ENCODE measurements around the gene STK35.

The STK35 gene

DNA sequence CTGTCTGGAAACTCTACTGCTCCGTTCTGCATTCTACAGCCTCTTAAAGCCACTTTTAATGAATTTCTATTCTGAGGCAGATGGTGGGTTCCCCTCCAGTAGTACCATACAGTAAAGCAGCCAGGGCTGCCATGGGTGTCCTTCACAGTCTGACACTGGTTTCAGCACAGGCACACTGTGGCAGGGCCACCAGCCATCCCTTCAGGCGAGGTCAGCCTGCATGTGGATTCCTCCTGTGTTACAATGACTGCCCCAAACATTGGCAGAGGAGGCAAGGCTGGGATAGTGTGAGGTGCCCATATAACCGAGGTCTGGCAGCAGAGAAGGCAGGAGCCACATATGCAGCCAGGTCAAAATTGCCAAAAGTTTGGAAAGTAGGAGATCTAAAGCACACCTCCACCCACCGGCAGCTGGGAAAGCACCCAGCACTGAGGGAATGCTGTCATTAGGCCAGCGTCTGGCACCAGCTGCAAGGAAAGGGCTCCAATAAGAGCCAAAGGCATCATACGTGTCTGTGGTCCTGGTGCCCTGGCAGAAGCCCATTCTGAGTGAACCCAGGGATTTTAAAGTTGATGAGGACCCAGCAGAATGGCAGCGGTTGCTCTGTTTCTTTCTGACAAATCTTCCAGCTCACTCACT is 24.0 kb downstream of the STK35 start:
- Histone ChIP-seq H3K27ac (ENCODE audit: insufficient read depth in 1 of 2, low read depth in 1 of 2, low read length in 2 of 2, poor library complexity in 1 of 2, severe bottlenecking in 2 of 2) (no peak overlapping the region), H3K4me1 (ENCODE audit: control extremely low read depth in 1 of 4, control insufficient read depth in 4 of 4, insufficient read depth in 4 of 4, low read length in 3 of 4) (peaks cover 0 to 2% (median 1%) of the 10 kb centered on the region in 4 experiments), H3K4me3 (ENCODE audit: control insufficient read depth in 1 of 7, extremely low read depth in 1 of 7, insufficient read depth in 4 of 7, low read depth in 2 of 7, low read length in 6 of 7) (no peak overlapping the region), H3K9me3 (ENCODE audit: control extremely low read depth in 1 of 5, control insufficient read depth in 4 of 5, insufficient read depth in 2 of 5, low read depth in 1 of 5, low read length in 4 of 5) (no peaks in the 10 kb centered on the region), H3K36me3 (ENCODE audit: control insufficient read depth in 4 of 4, insufficient read depth in 4 of 4, low read length in 3 of 4) (peaks cover 3 to 67% (median 11%) of the 10 kb centered on the region in 4 experiments), H3K27me3 (replicated peaks in 2 of 5; ENCODE audit: control insufficient read depth in 4 of 5, insufficient read depth in 5 of 5, low read length in 4 of 5) (no peaks in the 10 kb centered on the region)
- no peak for DNase-seq
- ChIA-PET POLR2A (no interaction called here), CTCF (interaction anchor here (1.3 kb wide), 1 partner anchor 11 kb away, joined by 3 read pairs; no protein-coding TSS in a partner anchor)
- WGBS (ENCODE audit: insufficient coverage) = 95% methylated on average over 6 of the region's 7 CpGs

DNA sequence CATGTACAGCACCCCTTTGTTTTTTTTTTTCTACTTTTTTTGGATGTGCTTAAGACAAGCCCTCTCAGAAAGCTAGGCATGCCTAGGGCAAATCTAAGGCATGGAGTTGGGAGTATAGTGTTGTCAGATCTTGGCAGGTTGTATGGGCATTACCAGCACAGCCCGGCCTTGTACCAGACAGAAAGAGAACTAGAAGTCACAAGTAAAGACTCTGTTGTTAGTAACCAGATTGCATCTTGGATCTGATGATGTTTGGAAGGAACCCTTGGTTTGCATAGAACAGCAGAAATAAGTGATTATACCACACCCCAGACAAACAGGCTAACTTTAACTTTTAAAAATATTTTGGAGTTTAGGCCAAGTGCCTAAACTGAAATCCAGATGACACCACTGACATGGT is 25.6 kb downstream of the STK35 start:
- Histone ChIP-seq H3K27me3 (replicated peaks in 2 of 5; ENCODE audit: control insufficient read depth in 4 of 5, insufficient read depth in 5 of 5, low read length in 4 of 5) (no peaks in the 10 kb centered on the region), H3K36me3 (ENCODE audit: control insufficient read depth in 4 of 4, insufficient read depth in 4 of 4, low read length in 3 of 4) (peaks cover 3 to 57% (median 10%) of the 10 kb centered on the region in 4 experiments), H3K4me1 (ENCODE audit: control extremely low read depth in 1 of 4, control insufficient read depth in 4 of 4, insufficient read depth in 4 of 4, low read length in 3 of 4) (peaks cover 0 to 2% (median 1%) of the 10 kb centered on the region in 4 experiments), H3K27ac (ENCODE audit: insufficient read depth in 1 of 2, low read depth in 1 of 2, low read length in 2 of 2, poor library complexity in 1 of 2, severe bottlenecking in 2 of 2) (no peak overlapping the region), H3K4me3 (ENCODE audit: control insufficient read depth in 1 of 7, extremely low read depth in 1 of 7, insufficient read depth in 4 of 7, low read depth in 2 of 7, low read length in 6 of 7) (no peak overlapping the region), H3K9me3 (ENCODE audit: control extremely low read depth in 1 of 5, control insufficient read depth in 4 of 5, insufficient read depth in 2 of 5, low read depth in 1 of 5, low read length in 4 of 5) (no peaks in the 10 kb centered on the region)
- no peak for DNase-seq
- ChIA-PET CTCF (no interaction called here), POLR2A (no interaction called here)
- WGBS (ENCODE audit: insufficient coverage) = no CpG with 5 or more reads among the region's 1 CpG

DNA sequence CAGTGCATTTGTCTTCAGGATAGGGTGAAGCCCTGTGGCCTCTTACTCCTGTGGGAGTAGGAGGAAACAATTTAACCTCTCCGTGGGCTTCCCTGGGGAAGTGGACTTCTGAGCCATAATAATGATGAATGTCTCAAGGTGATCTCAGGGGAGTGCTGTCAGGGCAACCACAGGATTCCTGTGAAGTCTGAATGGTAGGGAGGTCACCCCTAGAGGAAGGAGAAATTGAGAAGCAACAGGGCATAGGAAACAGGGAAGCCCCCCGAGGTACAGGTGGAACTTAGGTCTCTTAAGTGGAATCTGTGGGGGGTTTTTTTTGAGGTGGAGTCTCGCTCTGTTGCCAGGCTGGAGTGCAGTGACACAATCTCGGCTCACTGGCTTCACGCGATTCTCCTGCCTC is 26.9 kb downstream of the STK35 start:
- Histone ChIP-seq H3K36me3 (ENCODE audit: control insufficient read depth in 4 of 4, insufficient read depth in 4 of 4, low read length in 3 of 4) (peaks cover 0 to 52% (median 12%) of the 10 kb centered on the region in 4 experiments), H3K4me3 (ENCODE audit: control insufficient read depth in 1 of 7, extremely low read depth in 1 of 7, insufficient read depth in 4 of 7, low read depth in 2 of 7, low read length in 6 of 7) (no peak overlapping the region), H3K4me1 (ENCODE audit: control extremely low read depth in 1 of 4, control insufficient read depth in 4 of 4, insufficient read depth in 4 of 4, low read length in 3 of 4) (peaks cover 0 to 2% (median 1%) of the 10 kb centered on the region in 4 experiments), H3K9me3 (ENCODE audit: control extremely low read depth in 1 of 5, control insufficient read depth in 4 of 5, insufficient read depth in 2 of 5, low read depth in 1 of 5, low read length in 4 of 5) (no peaks in the 10 kb centered on the region), H3K27ac (ENCODE audit: insufficient read depth in 1 of 2, low read depth in 1 of 2, low read length in 2 of 2, poor library complexity in 1 of 2, severe bottlenecking in 2 of 2) (no peak overlapping the region), H3K27me3 (replicated peaks in 2 of 5; ENCODE audit: control insufficient read depth in 4 of 5, insufficient read depth in 5 of 5, low read length in 4 of 5) (no peaks in the 10 kb centered on the region)
- no peak for DNase-seq
- POLR2A ChIA-PET = no interaction called here
- WGBS (ENCODE audit: insufficient coverage) = 86% methylated on average over 4 of the region's 6 CpGs
- CTCF ChIA-PET = no interaction called here

DNA sequence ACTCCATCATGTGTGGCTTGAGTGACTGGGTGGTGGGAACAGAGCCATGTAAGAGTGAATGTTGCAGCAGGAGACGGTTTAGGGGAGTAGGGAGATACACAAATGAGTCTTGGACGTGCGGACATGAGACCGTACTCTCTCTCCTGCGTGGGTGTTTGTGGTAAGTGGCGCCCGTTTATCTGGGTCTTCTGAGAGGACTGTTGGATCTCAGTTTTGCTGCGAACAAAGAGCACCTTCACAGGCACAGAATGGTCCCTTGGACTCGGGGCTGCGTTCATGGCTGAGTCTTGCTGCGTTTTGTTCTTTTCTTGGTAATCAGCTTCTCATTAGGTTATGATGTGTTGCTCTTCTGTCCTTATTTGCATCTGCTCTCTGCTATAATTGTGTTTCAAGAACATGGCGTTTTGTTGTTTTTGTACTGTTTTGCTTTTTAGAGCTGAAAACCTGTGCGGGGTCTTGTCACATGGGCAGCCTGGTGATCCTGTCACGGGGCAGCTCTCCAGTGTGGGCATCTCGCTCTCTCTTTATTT is 28.5 kb downstream of the STK35 start:
- WGBS (ENCODE audit: insufficient coverage) = 95% methylated on average over 11 of the region's 15 CpGs
- no peak overlapping the region for H3K27ac ChIP-seq (ENCODE audit: insufficient read depth in 1 of 2, low read depth in 1 of 2, low read length in 2 of 2, poor library complexity in 1 of 2, severe bottlenecking in 2 of 2)
- no peaks in the 10 kb centered on the region for H3K27me3 ChIP-seq (replicated peaks in 2 of 5; ENCODE audit: control insufficient read depth in 4 of 5, insufficient read depth in 5 of 5, low read length in 4 of 5)
- ChIA-PET CTCF (no interaction called here), POLR2A (no interaction called here)
- H3K4me3 ChIP-seq (ENCODE audit: control insufficient read depth in 1 of 7, extremely low read depth in 1 of 7, insufficient read depth in 4 of 7, low read depth in 2 of 7, low read length in 6 of 7) = no peak overlapping the region
- no peak for DNase-seq
- peaks cover 0 to 38% (median 12%) of the 10 kb centered on the region in 4 experiments for H3K36me3 ChIP-seq (ENCODE audit: control insufficient read depth in 4 of 4, insufficient read depth in 4 of 4, low read length in 3 of 4)
- H3K4me1 ChIP-seq (ENCODE audit: control extremely low read depth in 1 of 4, control insufficient read depth in 4 of 4, insufficient read depth in 4 of 4, low read length in 3 of 4) = no peaks in the 10 kb centered on the region
- no peaks in the 10 kb centered on the region for H3K9me3 ChIP-seq (ENCODE audit: control extremely low read depth in 1 of 5, control insufficient read depth in 4 of 5, insufficient read depth in 2 of 5, low read depth in 1 of 5, low read length in 4 of 5)

DNA sequence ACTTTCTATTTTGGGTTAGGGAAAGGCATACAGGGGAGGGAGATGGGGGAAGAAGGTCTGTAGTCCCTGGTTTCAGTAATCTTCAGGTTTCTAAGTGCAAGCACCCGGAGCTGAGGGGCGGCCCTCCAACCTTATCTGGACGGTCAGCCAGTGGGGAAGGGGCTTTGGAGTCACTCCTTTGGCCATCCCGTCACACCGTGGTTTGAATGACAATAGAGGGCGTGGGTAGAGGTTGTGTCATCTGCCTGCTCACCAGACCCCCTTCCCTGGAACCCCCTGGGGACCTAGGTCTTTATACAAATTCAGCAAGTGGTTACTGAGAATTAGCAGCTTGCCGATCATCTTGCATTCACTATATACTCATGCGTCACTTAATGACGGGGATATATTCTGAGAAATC is 29.1 kb downstream of the STK35 start:
- Histone ChIP-seq H3K4me1 (ENCODE audit: control extremely low read depth in 1 of 4, control insufficient read depth in 4 of 4, insufficient read depth in 4 of 4, low read length in 3 of 4) (no peaks in the 10 kb centered on the region), H3K27me3 (replicated peaks in 2 of 5; ENCODE audit: control insufficient read depth in 4 of 5, insufficient read depth in 5 of 5, low read length in 4 of 5) (no peaks in the 10 kb centered on the region), H3K36me3 (ENCODE audit: control insufficient read depth in 4 of 4, insufficient read depth in 4 of 4, low read length in 3 of 4) (peaks cover 0 to 34% (median 10%) of the 10 kb centered on the region in 4 experiments), H3K4me3 (ENCODE audit: control insufficient read depth in 1 of 7, extremely low read depth in 1 of 7, insufficient read depth in 4 of 7, low read depth in 2 of 7, low read length in 6 of 7) (no peak overlapping the region), H3K9me3 (ENCODE audit: control extremely low read depth in 1 of 5, control insufficient read depth in 4 of 5, insufficient read depth in 2 of 5, low read depth in 1 of 5, low read length in 4 of 5) (no peaks in the 10 kb centered on the region), H3K27ac (ENCODE audit: insufficient read depth in 1 of 2, low read depth in 1 of 2, low read length in 2 of 2, poor library complexity in 1 of 2, severe bottlenecking in 2 of 2) (no peak overlapping the region)
- POLR2A ChIA-PET = no interaction called here
- CTCF ChIA-PET = no interaction called here
- 98% methylated on average over 9 of the region's 9 CpGs for WGBS (ENCODE audit: insufficient coverage)
- no peak for DNase-seq

DNA sequence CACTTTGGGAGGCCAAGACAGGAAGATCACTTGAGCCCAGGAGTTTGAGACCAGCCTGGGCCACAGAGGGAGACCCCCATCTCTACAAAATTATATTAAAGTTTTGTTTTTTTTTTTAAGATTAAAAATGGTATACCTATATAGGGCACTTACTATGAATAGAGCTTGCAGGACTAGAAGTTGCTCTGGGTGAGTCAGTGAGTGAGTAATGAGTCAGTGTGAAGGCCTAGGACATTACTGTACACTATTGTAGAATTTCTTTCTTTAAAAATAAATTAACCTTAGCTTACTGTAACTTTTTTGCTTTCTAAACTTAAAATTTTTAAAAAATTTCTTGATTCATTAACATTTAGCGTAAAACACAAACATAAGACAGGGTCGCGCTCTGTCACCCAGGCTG is 29.7 kb downstream of the STK35 start:
- ChIA-PET POLR2A (interaction anchor here (0.5 kb wide), 1 partner anchor 587 kb away, joined by 6 read pairs; no protein-coding TSS in a partner anchor), CTCF (no interaction called here)
- Histone ChIP-seq H3K36me3 (ENCODE audit: control insufficient read depth in 4 of 4, insufficient read depth in 4 of 4, low read length in 3 of 4) (peaks cover 0 to 28% (median 9%) of the 10 kb centered on the region in 4 experiments), H3K27ac (ENCODE audit: insufficient read depth in 1 of 2, low read depth in 1 of 2, low read length in 2 of 2, poor library complexity in 1 of 2, severe bottlenecking in 2 of 2) (no peak overlapping the region), H3K27me3 (replicated peaks in 2 of 5; ENCODE audit: control insufficient read depth in 4 of 5, insufficient read depth in 5 of 5, low read length in 4 of 5) (no peaks in the 10 kb centered on the region), H3K9me3 (ENCODE audit: control extremely low read depth in 1 of 5, control insufficient read depth in 4 of 5, insufficient read depth in 2 of 5, low read depth in 1 of 5, low read length in 4 of 5) (no peaks in the 10 kb centered on the region), H3K4me1 (ENCODE audit: control extremely low read depth in 1 of 4, control insufficient read depth in 4 of 4, insufficient read depth in 4 of 4, low read length in 3 of 4) (no peaks in the 10 kb centered on the region), H3K4me3 (ENCODE audit: control insufficient read depth in 1 of 7, extremely low read depth in 1 of 7, insufficient read depth in 4 of 7, low read depth in 2 of 7, low read length in 6 of 7) (no peak overlapping the region)
- WGBS (ENCODE audit: insufficient coverage) = no CpG with 5 or more reads among the region's 3 CpGs
- no peak for DNase-seq

DNA sequence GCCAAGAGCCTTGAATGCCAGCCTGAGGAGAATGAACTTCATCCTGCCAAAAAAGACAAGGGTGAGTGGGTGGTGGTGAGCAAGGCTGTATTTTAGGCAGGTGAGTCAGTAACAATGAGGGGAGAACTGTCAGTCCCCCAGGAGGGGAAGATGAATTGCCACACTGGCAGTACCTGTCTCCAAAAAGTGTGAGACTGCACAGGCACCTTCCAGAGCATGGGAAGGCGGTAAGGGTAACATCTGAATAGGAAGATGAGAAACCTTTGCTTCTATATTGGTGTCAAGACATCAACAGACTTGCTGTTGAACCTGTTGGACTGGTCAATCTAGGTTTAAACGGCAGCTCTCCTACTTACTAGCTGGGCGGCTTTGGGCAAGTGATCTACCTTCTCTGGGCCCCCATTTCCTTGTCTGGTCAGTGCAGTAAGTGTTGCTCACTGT is 30.9 kb downstream of the STK35 start:
- DNase-seq = no peak
- Histone ChIP-seq H3K9me3 (ENCODE audit: control extremely low read depth in 1 of 5, control insufficient read depth in 4 of 5, insufficient read depth in 2 of 5, low read depth in 1 of 5, low read length in 4 of 5) (no peaks in the 10 kb centered on the region), H3K4me3 (ENCODE audit: control insufficient read depth in 1 of 7, extremely low read depth in 1 of 7, insufficient read depth in 4 of 7, low read depth in 2 of 7, low read length in 6 of 7) (no peak overlapping the region), H3K4me1 (ENCODE audit: control extremely low read depth in 1 of 4, control insufficient read depth in 4 of 4, insufficient read depth in 4 of 4, low read length in 3 of 4) (no peaks in the 10 kb centered on the region), H3K27ac (ENCODE audit: insufficient read depth in 1 of 2, low read depth in 1 of 2, low read length in 2 of 2, poor library complexity in 1 of 2, severe bottlenecking in 2 of 2) (no peak overlapping the region), H3K27me3 (replicated peaks in 2 of 5; ENCODE audit: control insufficient read depth in 4 of 5, insufficient read depth in 5 of 5, low read length in 4 of 5) (no peaks in the 10 kb centered on the region), H3K36me3 (ENCODE audit: control insufficient read depth in 4 of 4, insufficient read depth in 4 of 4, low read length in 3 of 4) (peaks cover 0 to 24% (median 13%) of the 10 kb centered on the region in 4 experiments)
- ChIA-PET CTCF (interaction anchor here (1.0 to 1.6 kb wide), 2 partner anchors 8 to 112 kb away, joined by 3 to 5 read pairs; no protein-coding TSS in a partner anchor), POLR2A (no interaction called here)
- WGBS (ENCODE audit: insufficient coverage) = 100% methylated on average over 2 of the region's 3 CpGs
